HepG2 (cell line): Measurements from ENCODE around the gene ERICH6.

ENCODE experiments used
- ATF3 ChIP-seq: sonication (generic); formaldehyde crosslinking; IDR thresholded peaks from 2 replicates; pipeline ENCODE4 v1.4.0; 2020; ENCODE audit warnings: missing genetic modification reagents
- EP300 ChIP-seq, 3 experiments: sonication (generic) in 1 of 3; formaldehyde crosslinking in 1 of 3; IDR thresholded peaks; 2 replicates each; pipeline versions ENCODE4 v1.5.1 to v1.6.1; 2011 to 2020; ENCODE audit warnings: low read depth in 2 of 3, low read length in 2 of 3, borderline replicate concordance in 1 of 3, improper control_type of control experiment in 1 of 3, mild to moderate bottlenecking in 1 of 3, missing genetic modification reagents in 1 of 3, moderate library complexity in 1 of 3
- EZH2 ChIP-seq: conservative IDR thresholded peaks from 2 replicates; pipeline ENCODE4 v1.6.1; 2012; ENCODE audit warnings: mild to moderate bottlenecking, low read depth, low read length, moderate library complexity
- FOXK1 ChIP-seq: sonication (generic); formaldehyde crosslinking; IDR thresholded peaks from 2 replicates; pipeline ENCODE4 v1.4.0; 2020; ENCODE audit warnings: low read depth, missing genetic modification reagents, borderline replicate concordance
- GTF2F1 ChIP-seq: fragments of 150-350 bp; IDR thresholded peaks from 2 replicates; pipeline ENCODE4 v1.6.1; 2014; ENCODE audit warnings: low read length
- MAX ChIP-seq: IDR thresholded peaks from 2 replicates; pipeline ENCODE4 v1.6.1; 2012; ENCODE audit warnings: inconsistent platforms
- NPAS2 ChIP-seq: sonication (generic); formaldehyde crosslinking; IDR thresholded peaks from 2 replicates; pipeline ENCODE4 v1.8.0; 2022; ENCODE audit warnings: mild to moderate bottlenecking, missing genetic modification reagents, borderline replicate concordance
- ZBTB1 ChIP-seq: sonication (generic); formaldehyde crosslinking; IDR thresholded peaks from 2 replicates; pipeline ENCODE4 v1.4.0; 2020; ENCODE audit warnings: missing genetic modification reagents, borderline replicate concordance
- ZGPAT ChIP-seq: IDR thresholded peaks from 2 replicates; pipeline ENCODE4 v1.6.1; 2016; ENCODE audit warnings: mild to moderate bottlenecking
- ZNF207 ChIP-seq: fragments of 450-650 bp; IDR thresholded peaks from 2 replicates; pipeline ENCODE4 v1.6.1; 2016; ENCODE audit warnings: antibody characterized with exemption, borderline replicate concordance
- TF ChIP-seq, protein P1 (sequence below): sonication (generic); formaldehyde crosslinking; IDR thresholded peaks from 2 replicates; pipeline ENCODE4 v1.9.0; 2021; ENCODE audit warnings: missing genetic modification reagents, mild to moderate bottlenecking, borderline replicate concordance
- TF ChIP-seq, protein P2 (sequence below): sonication (generic); formaldehyde crosslinking; IDR thresholded peaks from 2 replicates; pipeline ENCODE4 v1.5.1; 2020; ENCODE audit warnings: mild to moderate bottlenecking, moderate library complexity, missing genetic modification reagents

DNA sequence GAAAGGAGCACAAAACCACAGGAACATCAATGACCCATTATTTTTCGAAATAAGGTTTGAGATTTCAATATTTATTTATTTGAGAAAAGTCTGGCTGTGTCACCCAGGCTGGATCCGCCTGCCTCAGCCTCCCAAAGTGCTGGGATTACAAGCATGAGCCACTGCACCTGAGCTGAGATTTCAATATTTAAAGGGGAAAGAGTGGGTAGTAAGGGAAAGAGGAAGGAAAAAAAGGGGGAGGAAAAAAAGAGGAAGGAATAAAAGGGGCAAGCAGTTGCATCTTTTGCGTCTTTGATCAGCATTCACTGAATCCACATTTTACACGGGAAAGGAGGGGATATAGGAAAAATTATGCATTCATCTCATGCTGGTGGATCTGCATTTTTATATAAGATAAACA is 47.4 kb downstream of the ERICH6 start:
- TF ChIP-seq, protein P1, sequence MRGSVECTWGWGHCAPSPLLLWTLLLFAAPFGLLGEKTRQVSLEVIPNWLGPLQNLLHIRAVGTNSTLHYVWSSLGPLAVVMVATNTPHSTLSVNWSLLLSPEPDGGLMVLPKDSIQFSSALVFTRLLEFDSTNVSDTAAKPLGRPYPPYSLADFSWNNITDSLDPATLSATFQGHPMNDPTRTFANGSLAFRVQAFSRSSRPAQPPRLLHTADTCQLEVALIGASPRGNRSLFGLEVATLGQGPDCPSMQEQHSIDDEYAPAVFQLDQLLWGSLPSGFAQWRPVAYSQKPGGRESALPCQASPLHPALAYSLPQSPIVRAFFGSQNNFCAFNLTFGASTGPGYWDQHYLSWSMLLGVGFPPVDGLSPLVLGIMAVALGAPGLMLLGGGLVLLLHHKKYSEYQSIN (CRISPR knock-in tag), result no peak
- TF ChIP-seq GTF2F1 (no peak), ZNF207 (no peak), MAX (no peak), NPAS2 (CRISPR knock-in tag) (no peak), FOXK1 (no peak), ATF3 (CRISPR knock-in tag) (no peak), ZBTB1 (CRISPR knock-in tag) (no peak), ZGPAT (no peak), EP300 (IDR thresholded peaks at IDR 0.05; ENCODE audit: low read depth in 2 of 2, low read length in 2 of 2) (no peak), EP300 (CRISPR knock-in tag; IDR thresholded peaks at IDR 0.05; ENCODE audit: borderline replicate concordance) (no peak), EZH2 (no peak)
- TF ChIP-seq, protein P2, sequence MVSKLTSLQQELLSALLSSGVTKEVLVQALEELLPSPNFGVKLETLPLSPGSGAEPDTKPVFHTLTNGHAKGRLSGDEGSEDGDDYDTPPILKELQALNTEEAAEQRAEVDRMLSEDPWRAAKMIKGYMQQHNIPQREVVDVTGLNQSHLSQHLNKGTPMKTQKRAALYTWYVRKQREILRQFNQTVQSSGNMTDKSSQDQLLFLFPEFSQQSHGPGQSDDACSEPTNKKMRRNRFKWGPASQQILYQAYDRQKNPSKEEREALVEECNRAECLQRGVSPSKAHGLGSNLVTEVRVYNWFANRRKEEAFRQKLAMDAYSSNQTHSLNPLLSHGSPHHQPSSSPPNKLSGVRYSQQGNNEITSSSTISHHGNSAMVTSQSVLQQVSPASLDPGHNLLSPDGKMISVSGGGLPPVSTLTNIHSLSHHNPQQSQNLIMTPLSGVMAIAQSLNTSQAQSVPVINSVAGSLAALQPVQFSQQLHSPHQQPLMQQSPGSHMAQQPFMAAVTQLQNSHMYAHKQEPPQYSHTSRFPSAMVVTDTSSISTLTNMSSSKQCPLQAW (CRISPR knock-in tag), result no peak
